Activated CD4-positive, alpha-beta T cell treated with anti-CD3 and anti-CD28 coated beads, Interleukin-2, amount 50 U/mL, for 4 hours (primary cell): ENCODE data around the gene BPIFB2.

Experiments
- DNase-seq, 2 experiments: peaks; one replicate each; pipeline ENCODE4 v3.0.0-alpha.2; 2020

Gene BPIFB2

GRCh38 chr20:33008336-33009213 lies 1.1 kb downstream of the BPIFB2 start:
- DNase-seq: no peak

- DNase-seq: no peak
Measured at GRCh38 chr20:33009214-33010132, 2.0 kb downstream of the BPIFB2 start.

DNA sequence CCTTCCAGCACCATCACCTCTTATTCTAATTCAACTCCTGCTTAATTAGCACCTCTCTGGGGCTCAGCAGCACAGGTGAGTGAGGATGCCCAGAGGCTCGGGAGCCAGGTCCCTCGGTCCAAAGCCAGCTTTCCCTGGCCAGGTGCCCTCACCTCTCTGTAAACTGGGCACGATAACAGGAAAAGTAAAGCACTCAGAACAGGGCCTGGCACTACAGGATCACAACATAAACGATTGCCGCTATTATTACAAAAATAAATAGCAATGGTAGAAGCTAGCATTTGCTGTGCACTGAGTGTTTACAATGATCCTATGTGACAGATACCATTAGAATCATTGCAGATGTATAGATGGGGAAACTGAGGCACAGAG lies 2.6 kb downstream of the BPIFB2 start:
- DNase-seq: no peak

- DNase-seq: no peak
Measured at GRCh38 chr20:33010674-33011449, 3.4 kb downstream of the BPIFB2 start.

DNA sequence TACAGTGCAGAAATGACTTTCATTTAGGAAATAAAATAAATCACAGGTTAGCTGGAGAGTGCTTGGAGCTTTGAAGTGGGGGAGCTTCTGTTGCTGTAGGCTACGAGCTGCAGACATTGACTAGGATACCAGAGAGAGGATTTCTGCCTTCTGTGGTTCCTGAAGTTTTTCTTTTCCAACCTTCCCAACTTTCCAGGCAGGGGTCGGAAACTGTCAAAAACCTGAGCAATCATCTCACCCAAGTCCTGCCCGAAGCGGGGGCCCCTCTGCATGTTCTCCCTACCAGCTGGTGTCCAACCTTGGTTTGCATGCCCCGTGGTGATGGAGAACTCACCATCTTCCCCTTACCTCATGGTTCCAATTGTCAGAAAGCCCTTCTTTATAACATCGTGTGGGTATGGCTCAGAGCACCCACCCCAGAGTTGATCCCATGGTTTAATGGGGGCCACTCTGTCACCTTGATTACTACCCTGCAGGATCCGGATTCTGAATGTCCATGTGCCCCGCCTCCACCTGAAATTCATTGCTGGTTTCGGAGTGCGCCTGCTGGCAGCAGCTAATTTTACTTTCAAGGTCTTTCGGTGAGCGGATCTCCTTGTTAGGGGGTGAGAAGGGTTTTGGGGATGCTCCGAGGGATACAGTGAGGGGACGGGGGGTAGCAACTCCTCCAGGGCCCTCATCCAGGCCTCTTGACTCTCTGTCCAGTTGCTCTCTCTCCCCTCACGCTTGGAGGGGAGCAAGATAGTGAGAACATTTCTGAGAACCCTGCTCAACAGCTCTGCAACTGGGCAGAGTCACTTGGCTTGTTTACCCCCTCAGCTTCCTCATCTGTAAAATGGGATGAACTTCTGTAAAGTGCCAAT lies 5.1 kb downstream of the BPIFB2 start:
- no peak for DNase-seq

GRCh38 chr20:33013701-33014326 lies 6.3 kb downstream of the BPIFB2 start:
- DNase-seq: no peak

GRCh38 chr20:33014336-33015113 lies 7.0 kb downstream of the BPIFB2 start:
- no peak for DNase-seq

DNA sequence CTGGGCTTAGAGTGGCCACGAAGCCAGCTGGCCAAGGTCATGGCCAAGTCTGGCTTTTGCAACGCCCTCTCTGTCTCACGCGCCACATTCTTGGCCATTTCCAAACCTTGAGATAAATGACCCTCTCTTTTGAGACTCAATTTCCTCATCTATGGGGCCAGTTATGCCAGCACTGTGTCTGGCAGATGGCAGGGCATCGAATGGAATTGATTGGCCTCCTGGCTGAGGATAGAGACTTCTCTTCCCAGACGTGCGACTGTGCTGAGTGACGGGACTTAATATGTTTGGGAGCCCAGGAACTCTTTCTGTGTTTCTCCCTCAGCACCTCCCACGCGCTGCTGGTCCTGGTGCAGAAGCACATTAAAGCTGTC lies 7.6 kb downstream of the BPIFB2 start:
- DNase-seq: no peak

DNA sequence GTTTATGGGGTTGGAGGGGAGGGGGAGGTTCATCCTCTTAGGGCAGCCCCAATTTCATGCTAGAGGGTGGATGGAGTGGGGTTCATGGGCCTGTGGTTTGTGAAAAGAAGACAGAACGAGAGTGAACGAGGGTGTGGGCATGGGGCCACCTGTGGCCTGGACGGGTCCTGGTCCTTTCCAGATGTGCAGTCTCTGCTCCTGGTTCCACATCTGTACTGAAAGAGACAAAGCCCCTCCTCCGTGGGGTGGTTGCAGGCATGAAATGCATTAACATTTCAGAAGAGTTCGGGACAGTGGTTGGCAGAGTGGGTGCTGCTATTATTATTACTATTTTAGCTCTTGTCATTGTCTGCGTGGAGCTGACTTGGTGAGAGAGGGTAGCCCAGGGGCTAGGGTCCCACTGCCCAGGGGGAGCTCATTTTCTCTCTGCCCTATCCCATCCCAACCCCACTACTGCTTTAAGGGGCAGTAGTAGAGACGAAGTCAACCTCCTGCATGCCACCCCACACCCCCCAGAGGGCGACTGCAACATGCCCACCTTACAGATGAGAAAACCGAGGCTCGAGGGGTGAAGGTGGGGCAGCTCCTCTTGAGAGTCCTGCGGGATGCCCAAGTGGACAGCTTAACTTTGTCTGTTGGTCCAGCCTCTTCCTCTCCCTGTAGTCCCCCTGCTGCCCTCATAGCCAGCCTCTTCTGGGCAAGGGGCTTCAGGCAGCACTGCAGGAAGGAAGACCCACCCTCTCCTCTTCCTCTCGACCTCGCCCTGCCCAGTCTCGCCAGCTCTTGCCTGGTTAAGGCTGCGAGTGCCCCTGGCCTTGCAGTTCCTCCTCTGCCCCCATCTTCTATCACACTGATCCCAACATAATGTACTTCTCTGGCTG lies 8.4 kb downstream of the BPIFB2 start:
- DNase-seq: no peak

GRCh38 chr20:33016581-33017109 lies 9.1 kb downstream of the BPIFB2 start:
- DNase-seq: no peak

DNA sequence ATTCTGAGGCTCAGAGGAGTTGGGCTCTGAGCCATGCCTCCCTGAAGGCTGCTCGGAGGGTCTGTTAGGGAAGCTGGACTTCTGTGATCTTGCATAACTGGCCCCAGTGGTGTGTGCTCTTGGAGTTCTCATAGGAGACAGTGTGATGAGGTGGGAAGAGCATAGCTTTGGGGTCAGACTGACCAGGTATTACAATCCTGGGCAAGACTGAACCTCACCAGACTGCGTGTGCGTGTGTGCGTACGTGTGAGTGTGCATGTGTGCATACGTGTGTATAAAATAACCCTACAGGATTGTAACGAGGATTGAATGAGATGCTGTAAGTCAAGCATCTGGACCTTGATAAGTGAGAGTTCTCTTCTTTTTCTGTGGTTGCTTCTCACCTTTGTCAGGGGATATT lies 10.0 kb downstream of the BPIFB2 start:
- DNase-seq: no peak

- DNase-seq: no peak
Measured at GRCh38 chr20:33018169-33018931, 10.8 kb downstream of the BPIFB2 start.

DNA sequence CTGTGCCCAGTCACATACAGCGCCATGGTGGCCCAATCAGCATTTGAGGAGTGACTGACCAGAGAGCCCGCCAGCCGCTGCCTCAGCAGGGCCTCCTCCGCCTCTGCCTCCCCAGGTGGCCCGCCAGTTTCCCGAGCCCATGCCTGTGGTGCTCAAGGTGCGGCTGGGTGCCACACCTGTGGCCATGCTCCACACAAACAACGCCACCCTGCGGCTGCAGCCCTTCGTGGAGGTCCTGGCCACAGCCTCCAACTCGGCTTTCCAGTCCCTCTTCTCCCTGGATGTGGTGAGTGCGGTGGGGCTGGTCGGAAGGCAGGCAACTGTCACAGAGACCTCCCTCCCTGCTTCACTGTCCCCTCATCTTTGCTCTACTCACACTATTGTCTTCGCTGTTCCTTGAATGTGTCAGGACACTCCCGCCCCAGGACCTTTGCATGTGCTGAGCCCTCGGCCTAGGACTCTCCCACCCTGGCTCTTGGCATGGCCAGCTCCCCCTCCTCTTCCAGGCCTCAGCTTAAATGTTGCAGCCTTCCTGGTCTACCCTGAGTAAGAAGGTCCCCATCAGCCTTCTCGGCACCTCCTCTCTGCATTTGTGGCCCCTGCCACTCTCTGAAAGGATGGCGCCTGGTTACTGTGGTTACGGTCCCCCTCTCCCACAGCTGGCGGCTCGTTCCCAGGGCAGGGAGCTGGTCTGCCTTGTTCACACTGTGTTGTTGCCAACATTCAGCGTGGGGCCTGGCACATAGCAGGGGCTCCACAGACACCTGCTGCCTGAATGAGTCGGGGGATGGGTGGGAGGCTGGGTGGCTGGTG lies 12.2 kb downstream of the BPIFB2 start:
- DNase-seq: no peak

- DNase-seq: no peak
Measured at GRCh38 chr20:33020278-33021161, 13.0 kb downstream of the BPIFB2 start.

GRCh38 chr20:33021879-33022278 lies 14.4 kb downstream of the BPIFB2 start:
- DNase-seq: no peak

GRCh38 chr20:33022289-33022688 lies 14.8 kb downstream of the BPIFB2 start:
- DNase-seq: no peak
